GM18907 (cell line): ENCODE data around the gene H2BW1.
"Not testable (repeated sequence)": the region's sequence is repeated elsewhere in the genome, so short reads cannot be mapped to it uniquely, and the experiment has no call there.

Experiments used
- ATAC-seq: cut with Tn5 transposase; IDR thresholded peaks from one replicate; pipeline ENCODE4 v1.9.1; 2021; ENCODE audit warnings: mild to moderate bottlenecking, moderate library complexity; ENCODE audit not compliant: unreplicated experiment

Gene H2BW1

GRCh38 chrX:104013606-104014005 is at the start of gene H2BW1:
Gene H2BW1 (minus strand): TSS chrX:104013708. CDS start chrX:104013576, 132 bp downstream.
- ATAC-seq = no peak

DNA sequence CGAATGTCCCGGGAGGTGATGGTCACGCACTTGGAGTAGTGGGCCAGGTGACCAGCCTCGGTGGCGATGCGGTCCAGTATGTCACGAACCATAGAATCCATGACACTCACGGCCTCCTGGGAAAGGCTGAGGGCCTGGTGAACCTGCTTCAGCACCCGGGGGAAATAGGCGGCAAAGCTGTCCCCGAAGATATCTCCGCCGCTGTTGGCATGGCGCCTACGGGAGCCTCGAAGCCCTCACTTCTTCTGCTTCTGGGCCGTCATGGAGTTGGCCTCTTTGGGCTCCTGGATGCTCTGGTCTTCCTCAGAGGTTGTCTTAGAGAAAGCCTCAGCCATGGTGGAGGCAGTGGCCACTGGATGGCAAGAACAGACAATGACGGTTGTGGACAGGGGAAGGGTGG is 49.1 kb upstream of the H2BW1 start:
- not testable (repeated sequence) for ATAC-seq

DNA sequence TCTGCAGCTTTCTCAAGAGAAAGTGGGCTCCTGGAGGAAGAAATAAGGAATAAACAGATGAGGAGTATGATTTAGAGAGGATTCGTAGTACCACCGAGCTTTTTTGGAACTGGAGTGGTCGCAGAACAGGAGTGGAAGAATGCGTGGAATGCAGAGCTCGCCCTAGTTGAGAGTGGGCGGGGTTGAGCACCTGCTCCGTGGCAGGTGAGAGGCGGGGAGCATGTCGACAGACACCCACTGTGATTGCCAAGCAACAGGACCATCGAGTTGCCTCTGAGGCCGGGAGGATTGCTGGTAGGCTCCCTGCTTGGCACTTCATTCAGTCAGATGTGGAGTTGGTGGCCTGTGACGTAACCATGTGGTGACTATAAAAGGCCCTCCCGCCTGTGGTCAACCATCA is 41.4 kb upstream of the H2BW1 start:
- not testable (repeated sequence) for ATAC-seq

DNA sequence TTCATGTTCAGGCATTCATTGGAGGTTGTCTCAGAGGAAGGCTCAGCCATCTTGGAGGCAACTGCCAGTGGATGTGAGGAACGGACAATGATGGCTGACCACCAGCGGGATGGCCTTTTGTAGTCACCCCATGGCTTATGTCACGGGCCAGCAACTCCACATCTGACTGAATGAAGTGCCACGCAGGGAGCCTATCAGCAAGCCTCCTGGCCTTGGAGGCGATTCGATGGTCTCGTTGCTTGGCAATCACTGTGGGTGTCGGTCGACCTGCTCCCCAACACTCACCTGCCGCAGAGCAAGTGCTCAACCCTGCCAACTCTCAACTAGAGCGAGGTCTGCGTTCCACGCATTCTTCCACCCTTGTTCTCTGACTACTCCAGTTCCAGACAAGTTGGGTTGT is 33.7 kb upstream of the H2BW1 start:
- no peak for ATAC-seq

- ATAC-seq = no peak
Observed at GRCh38 chrX:104045642-104046041, 32.1 kb upstream of the H2BW1 start.

DNA sequence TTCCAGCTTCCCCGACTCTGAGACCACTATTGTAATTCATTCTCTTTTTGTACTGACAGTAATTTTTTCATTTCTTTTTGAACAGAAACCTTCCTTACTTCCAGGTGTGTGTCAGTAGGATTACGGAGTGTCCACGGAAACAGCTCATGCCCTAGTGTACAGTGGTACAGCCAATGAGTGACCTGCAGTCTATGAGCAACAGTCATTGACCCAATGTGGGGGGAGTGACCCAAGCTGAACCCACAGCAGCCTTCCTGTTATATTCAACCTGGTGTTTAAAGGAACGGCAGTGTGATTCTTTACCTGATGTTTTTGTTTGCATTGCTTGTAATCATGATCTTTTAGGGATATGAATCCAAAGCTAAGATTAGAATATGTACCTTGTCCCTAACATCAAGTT is 27.5 kb upstream of the H2BW1 start:
- ATAC-seq = no peak

DNA sequence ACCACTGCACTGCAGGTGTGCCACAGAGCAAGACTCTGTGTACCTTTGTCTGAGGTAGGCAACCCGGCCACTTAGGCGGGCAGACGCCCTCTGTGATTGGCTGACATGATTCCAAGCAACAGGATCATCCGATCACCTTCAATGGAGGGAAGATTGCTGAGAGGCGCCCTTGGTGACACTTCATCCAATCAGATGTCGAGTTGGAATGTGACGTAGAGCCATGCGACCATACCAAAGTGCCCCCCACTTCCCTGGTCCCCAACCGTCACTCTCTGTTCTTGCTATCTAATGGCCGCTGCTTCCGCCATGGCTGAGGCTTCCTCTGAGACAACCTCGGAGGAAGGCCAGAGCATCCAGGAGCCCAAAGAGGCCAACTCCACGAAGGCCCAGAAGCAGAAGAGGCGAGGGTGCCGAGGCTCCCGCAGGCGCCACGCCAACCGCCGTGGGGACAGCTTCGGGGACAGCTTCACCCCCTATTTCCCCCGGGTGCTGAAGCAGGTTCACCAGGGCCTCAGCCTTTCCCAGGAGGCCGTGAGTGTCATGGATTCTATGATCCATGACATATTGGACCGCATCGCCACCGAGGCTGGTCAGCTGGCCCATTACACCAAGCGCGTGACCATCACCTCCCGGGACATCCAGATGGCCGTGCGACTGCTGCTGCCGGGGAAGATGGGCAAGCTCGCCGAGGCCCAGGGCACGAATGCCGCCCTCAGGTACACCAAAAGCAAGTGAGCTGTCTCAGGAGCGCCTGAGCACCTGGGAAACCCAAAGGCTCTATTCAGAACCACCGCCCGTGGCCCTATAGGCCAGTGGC is 26.4 kb upstream of the H2BW1 start, which contains the start of gene H2BW2:
TSS of gene H2BW2 (plus strand) at position 268 of the 817 bp plus-strand sequence. CDS start at position 307, 39 bp downstream.
- no peak for ATAC-seq

GRCh38 chrX:104018126-104018525 is 4.6 kb upstream of the H2BW1 start:
- no peak for ATAC-seq

DNA sequence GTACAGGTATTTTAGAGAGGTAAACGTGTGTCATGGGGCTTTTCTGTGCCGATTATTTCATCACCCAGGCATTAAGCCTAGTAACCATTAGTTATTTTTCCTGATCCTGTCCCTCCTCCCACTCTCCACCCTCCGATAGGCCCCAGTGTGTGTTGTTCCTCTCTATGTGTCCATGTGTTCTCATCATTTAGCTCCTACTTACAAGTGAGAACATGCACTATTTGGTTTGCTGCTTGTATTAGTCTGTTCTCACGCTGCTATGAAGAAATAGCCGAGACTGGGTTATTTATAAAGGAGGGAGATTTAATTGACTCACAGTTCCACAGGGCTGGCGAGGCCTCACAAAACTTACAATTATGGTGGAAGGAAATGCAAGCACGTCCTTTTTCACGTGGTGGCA is 2.1 kb upstream of the H2BW1 start:
- ATAC-seq = not testable (repeated sequence)

DNA sequence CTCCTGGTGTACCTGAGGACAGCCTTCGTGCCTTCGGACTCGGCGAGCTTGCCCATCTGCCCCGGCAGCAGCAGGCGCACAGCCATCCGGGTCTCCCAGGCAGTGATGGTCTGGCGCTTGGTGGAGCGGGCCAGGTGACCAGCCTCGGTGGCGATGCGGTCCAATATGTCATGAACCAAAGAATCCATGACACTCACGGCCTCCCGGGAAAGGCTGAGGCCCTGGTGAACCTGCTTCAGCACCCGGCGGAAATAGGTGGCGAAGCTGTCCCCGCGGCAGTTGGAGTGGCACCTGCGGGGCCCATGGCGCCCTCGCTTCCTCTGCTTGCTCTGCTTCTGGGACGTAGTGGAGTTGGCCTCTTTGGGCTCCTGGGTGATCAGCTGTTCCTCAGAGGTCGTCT is 350 bp downstream of the H2BW1 start:
- ATAC-seq = no peak

- no peak for ATAC-seq
Observed at GRCh38 chrX:104008831-104009230, 4.7 kb downstream of the H2BW1 start.

DNA sequence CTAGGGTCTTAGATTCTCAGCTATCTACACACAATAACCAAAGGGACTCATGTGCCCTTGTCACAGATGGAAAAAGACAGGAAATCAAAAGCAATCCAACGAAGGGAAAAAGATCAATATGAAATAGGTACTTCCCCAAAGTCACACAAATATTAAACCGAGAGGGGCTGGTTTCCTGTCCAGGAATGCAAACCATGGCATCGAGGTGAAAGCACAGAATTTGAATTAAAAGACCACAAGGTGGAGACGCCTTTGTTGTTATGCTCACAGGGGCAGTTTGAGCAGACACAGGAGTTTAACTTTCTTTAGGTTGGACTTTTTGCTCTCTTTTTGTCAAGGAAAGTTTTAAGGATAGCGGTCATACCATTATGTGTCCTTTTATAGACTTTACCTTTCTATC is 14.3 kb downstream of the H2BW1 start:
- peak; percentile 89 for ATAC-seq

DNA sequence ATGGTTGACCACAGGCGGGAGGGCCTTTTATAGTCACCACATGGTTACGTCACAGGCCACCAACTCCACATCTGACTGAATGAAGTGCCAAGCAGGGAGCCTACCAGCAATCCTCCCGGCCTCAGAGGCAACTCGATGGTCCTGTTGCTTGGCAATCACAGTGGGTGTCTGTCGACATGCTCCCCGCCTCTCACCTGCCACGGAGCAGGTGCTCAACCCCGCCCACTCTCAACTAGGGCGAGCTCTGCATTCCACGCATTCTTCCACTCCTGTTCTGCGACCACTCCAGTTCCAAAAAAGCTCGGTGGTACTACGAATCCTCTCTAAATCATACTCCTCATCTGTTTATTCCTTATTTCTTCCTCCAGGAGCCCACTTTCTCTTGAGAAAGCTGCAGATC is 30.0 kb downstream of the H2BW1 start:
- not testable (repeated sequence) for ATAC-seq

- peak; percentile 98 for ATAC-seq
Observed at GRCh38 chrX:103962411-103963278, 50.9 kb downstream of the H2BW1 start, which contains the start of gene TMSB15B. Gene TMSB15B (plus strand): TSS chrX:103962627.
